NCI-H82 treated with DMSO at 0.1 percent for 48 hours (cell line): ENCODE results near the gene SYTL1.
A peak's percentile ranks its signal among the peaks of the same experiment; 100 is the strongest.

Experiments used
- DNase-seq: peaks from one replicate; lab custom pipeline; 2025; ENCODE audit not compliant: unreplicated experiment; lab: John Stamatoyannopoulos, UW

Gene SYTL1

GRCh38 chr1:27341525-27342252 is at the start of gene SYTL1:
SYTL1 (plus strand) TSS chr1:27342022; CDS start chr1:27345335, 3,313 bp downstream.
- DNase-seq, result peak; percentile 7

- no peak for DNase-seq
Measured at GRCh38 chr1:27292106-27292505, 49.7 kb upstream of the SYTL1 start.

- no peak for DNase-seq
Measured at GRCh38 chr1:27293915-27294314, 47.9 kb upstream of the SYTL1 start.

- no peak for DNase-seq
Measured at GRCh38 chr1:27296773-27297291, 45.0 kb upstream of the SYTL1 start.

- no peak for DNase-seq
Measured at GRCh38 chr1:27297903-27298302, 43.9 kb upstream of the SYTL1 start.

GRCh38 chr1:27298632-27299384 is 43.0 kb upstream of the SYTL1 start:
- no peak for DNase-seq

- no peak for DNase-seq
Measured at GRCh38 chr1:27299385-27300271, 42.2 kb upstream of the SYTL1 start.

- DNase-seq, result peak; percentile 84
Measured at GRCh38 chr1:27300341-27301051, 41.3 kb upstream of the SYTL1 start.

GRCh38 chr1:27301052-27301422 is 40.8 kb upstream of the SYTL1 start:
- no peak for DNase-seq

GRCh38 chr1:27301582-27302199 is 40.1 kb upstream of the SYTL1 start:
- no peak for DNase-seq

- DNase-seq, result no peak
Measured at GRCh38 chr1:27302612-27303011, 39.2 kb upstream of the SYTL1 start.

GRCh38 chr1:27303509-27303908 is 38.3 kb upstream of the SYTL1 start:
- DNase-seq, result no peak

- DNase-seq, result no peak
Measured at GRCh38 chr1:27306071-27306470, 35.8 kb upstream of the SYTL1 start.

- no peak for DNase-seq
Measured at GRCh38 chr1:27306892-27307761, 34.7 kb upstream of the SYTL1 start.

- no peak for DNase-seq
Measured at GRCh38 chr1:27307874-27308598, 33.8 kb upstream of the SYTL1 start.

GRCh38 chr1:27314169-27314568 is 27.7 kb upstream of the SYTL1 start:
- DNase-seq, result no peak

GRCh38 chr1:27314737-27315136 is 27.1 kb upstream of the SYTL1 start:
- DNase-seq, result no peak

GRCh38 chr1:27316860-27317259 is 25.0 kb upstream of the SYTL1 start:
- DNase-seq, result no peak

GRCh38 chr1:27318136-27318535 is 23.7 kb upstream of the SYTL1 start:
- peak; percentile 70 for DNase-seq
